ENCODE measurements around the gene RRP1B. TPM values are rescaled to one million over a fixed set of nuclear protein-coding genes. Genes with fewer than 3 reads are reported as not detected.

RRP1B gene
- total and polyA plus RNA-seq, 9 of the 15 experiments (the other 6 are each of a cell fraction or from before 2014, with no cell fraction given): 6.8 to 66.6 (median 41.9) TPM

DNA sequence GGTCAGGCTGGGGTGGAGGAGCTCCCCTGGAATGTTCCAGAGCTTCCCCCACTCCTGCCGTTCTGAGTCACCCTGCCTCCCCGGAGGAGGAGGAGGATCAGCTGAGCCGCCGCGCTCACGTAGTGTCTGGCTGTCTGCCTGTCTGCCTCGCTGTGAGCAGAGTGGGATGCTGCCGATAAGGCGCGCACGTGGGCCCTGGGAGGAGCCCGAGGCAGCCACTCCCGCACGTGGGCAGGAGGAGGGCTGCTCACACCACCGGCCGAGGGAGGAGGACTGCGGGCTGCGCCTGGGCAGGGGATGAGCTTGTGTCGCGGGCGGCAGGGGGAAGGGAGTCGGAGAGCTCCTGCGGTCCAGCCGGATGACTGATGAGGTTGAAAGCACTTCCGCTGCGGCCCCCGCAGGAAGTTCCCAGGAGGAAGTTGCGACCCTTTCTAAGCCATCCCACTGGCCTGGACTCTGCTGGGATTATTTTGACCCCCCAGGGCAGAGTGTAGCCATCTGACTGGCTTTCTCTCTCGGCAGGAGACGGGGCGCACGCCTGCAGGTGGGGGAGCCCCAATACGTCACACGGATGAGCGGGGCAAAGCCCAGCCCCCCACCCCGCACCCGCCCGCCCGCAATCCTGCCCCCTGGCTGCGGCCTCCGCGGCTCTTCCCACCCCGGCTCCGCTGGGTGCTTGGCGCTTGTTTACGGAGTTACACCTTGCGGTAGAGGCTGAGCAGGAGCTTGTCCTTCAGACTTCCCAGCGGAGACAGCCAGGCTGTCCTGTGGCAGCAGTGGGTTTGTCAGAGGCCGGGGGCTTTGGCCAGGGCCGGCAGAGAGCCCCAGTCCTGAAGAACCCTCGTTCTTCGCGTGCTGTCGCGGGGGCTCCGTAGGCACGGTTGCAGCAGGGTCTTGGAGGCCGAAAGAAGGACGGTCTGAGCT lies 69.4 kb downstream of the RRP1B start (continued):
- TF ChIP-seq MYC (IDR thresholded peaks at IDR 0.05; ENCODE audit: low read depth, low read length) (peak; percentile 100), MYC (CRISPR knock-in tag; IDR thresholded peaks at IDR 0.05; ENCODE audit: borderline replicate concordance, low read depth) (peak; percentile 98), NFXL1 (CRISPR knock-in tag; IDR thresholded peaks at IDR 0.05) (no peak), HDAC2 (IDR thresholded peaks at IDR 0.05) (peak; percentile 97), SNIP1 (IDR thresholded peaks at IDR 0.05; ENCODE audit: low read depth) (peak; percentile 38; the same call in 1 of the 2 replicates), ZNF408 (CRISPR knock-in tag; IDR thresholded peaks at IDR 0.05; ENCODE audit: low read depth) (no peak), SAFB (IDR thresholded peaks at IDR 0.05; ENCODE audit: borderline replicate concordance, low read depth, low read length) (peak; percentile 90; the same call in 1 of the 2 replicates), JUN (IDR thresholded peaks at IDR 0.05; ENCODE audit: borderline replicate concordance, low read depth, low read length) (peak; percentile 96), JUN (CRISPR knock-in tag; IDR thresholded peaks at IDR 0.05; ENCODE audit: borderline replicate concordance) (peak; percentile 86; the same call in 1 of the 2 replicates), PTTG1 (tag; IDR thresholded peaks at IDR 0.05; ENCODE audit: low read depth) (no peak), SAP30 (IDR thresholded peaks at IDR 0.05; ENCODE audit: borderline replicate concordance, insufficient read depth, low read depth, low read length, poor library complexity, severe bottlenecking) (peak; percentile 96)
- TF ChIP-seq, protein P1, sequence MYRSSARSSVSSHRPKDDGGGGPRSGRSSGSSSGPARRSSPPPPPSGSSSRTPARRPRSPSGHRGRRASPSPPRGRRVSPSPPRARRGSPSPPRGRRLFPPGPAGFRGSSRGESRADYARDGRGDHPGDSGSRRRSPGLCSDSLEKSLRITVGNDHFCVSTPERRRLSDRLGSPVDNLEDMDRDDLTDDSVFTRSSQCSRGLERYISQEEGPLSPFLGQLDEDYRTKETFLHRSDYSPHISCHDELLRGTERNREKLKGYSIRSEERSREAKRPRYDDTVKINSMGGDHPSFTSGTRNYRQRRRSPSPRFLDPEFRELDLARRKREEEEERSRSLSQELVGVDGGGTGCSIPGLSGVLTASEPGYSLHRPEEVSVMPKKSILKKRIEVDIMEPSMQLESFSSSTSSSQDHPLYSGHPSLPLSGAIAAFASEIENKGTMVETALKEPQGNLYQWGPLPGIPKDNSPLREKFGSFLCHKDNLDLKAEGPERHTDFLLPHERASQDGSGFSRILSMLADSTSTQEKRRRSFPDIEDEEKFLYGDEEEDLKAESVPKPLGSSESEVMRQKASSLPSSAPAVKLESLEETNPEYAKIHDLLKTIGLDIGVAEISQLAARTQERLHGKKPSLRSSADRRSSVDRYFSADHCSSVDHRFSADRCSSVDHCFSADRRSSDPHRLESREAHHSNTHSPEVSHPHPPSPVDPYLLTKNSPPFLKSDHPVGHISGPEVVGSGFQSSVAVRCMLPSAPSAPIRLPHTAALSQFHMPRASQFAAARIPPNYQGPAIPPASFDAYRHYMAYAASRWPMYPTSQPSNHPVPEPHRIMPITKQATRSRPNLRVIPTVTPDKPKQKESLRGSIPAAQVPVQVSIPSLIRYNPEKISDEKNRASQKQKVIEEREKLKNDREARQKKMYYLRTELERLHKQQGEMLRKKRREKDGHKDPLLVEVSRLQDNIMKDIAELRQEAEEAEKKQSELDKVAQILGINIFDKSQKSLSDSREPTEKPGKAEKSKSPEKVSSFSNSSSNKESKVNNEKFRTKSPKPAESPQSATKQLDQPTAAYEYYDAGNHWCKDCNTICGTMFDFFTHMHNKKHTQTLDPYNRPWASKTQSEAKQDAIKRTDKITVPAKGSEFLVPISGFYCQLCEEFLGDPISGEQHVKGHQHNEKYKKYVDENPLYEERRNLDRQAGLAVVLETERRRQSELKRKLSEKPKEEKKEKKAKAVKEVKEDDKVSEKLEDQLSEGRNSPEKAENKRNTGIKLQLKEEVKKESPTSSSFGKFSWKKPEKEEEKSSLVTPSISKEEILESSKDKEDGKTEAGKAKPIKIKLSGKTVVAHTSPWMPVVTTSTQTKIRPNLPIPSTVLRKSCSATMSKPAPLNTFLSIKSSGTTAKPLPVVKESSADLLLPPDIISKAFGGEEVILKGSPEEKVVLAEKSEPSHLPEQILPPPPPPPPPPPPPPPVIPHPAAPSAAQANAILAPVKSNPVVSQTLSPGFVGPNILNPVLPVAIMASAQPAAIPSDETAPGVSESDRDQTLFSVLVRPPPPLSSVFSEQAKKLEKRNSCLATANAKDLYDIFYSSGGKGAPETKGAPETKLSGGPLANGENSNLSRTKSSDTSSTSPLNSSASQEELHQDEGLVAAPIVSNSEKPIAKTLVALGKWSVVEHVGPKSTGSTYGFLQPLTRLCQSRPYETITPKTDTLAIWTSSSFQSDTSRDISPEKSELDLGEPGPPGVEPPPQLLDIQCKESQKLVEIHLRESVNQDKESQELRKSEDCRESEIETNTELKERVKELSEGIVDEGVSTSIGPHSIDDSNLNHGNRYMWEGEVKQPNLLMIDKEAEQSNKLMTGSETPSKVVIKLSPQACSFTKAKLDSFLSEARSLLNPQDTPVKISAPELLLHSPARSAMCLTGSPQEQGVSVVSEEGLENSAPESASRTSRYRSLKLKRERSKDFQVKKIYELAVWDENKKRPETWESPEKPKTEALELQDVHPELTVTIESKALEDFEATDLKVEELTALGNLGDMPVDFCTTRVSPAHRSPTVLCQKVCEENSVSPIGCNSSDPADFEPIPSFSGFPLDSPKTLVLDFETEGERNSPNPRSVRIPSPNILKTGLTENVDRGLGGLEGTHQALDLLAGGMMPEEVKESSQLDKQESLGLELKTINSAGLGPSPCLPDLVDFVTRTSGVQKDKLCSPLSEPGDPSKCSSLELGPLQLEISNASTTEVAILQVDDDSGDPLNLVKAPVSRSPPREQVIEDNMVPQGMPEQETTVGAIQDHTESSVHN (IDR thresholded peaks at IDR 0.05; ENCODE audit: borderline replicate concordance in 1 of 2, low read depth in 1 of 2): peak in 1 of 2 experiments; percentile 100; a peak in 2 of 4 replicates
- TF ChIP-seq, protein P2, sequence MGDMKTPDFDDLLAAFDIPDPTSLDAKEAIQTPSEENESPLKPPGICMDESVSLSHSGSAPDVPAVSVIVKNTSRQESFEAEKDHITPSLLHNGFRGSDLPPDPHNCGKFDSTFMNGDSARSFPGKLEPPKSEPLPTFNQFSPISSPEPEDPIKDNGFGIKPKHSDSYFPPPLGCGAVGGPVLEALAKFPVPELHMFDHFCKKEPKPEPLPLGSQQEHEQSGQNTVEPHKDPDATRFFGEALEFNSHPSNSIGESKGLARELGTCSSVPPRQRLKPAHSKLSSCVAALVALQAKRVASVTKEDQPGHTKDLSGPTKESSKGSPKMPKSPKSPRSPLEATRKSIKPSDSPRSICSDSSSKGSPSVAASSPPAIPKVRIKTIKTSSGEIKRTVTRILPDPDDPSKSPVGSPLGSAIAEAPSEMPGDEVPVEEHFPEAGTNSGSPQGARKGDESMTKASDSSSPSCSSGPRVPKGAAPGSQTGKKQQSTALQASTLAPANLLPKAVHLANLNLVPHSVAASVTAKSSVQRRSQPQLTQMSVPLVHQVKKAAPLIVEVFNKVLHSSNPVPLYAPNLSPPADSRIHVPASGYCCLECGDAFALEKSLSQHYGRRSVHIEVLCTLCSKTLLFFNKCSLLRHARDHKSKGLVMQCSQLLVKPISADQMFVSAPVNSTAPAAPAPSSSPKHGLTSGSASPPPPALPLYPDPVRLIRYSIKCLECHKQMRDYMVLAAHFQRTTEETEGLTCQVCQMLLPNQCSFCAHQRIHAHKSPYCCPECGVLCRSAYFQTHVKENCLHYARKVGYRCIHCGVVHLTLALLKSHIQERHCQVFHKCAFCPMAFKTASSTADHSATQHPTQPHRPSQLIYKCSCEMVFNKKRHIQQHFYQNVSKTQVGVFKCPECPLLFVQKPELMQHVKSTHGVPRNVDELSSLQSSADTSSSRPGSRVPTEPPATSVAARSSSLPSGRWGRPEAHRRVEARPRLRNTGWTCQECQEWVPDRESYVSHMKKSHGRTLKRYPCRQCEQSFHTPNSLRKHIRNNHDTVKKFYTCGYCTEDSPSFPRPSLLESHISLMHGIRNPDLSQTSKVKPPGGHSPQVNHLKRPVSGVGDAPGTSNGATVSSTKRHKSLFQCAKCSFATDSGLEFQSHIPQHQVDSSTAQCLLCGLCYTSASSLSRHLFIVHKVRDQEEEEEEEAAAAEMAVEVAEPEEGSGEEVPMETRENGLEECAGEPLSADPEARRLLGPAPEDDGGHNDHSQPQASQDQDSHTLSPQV (IDR thresholded peaks at IDR 0.05): peak; percentile 89

Data from K562 (cell line).